ENCODE data around the gene PCDHGC4.

PCDHGC4 gene

GRCh38 chr5:141529873-141530272 is 45.0 kb downstream of the PCDHGC4 start:
- Histone ChIP-seq H3K4me1 (ENCODE audit: control insufficient read depth, insufficient read depth, low read depth, low read length) (peaks cover 14% of the 10 kb centered on the region), H3K23ac (ENCODE audit: low read length in 2 of 2) (no peak overlapping the region), H3K18ac (ENCODE audit: low read depth in 1 of 2, low read length in 2 of 2) (no peak overlapping the region), H3K4ac (ENCODE audit: low read depth in 1 of 2, low read length in 2 of 2) (no peak overlapping the region), H3K79me1 (replicated peaks; ENCODE audit: low read length, poor library complexity, severe bottlenecking) (peaks cover 6% of the 10 kb centered on the region), H3K27me3 (ENCODE audit: control insufficient read depth in 1 of 2, insufficient read depth in 1 of 2, low read length in 2 of 2) (no peaks in the 10 kb centered on the region), H3K27ac (ENCODE audit: low read length, poor library complexity, severe bottlenecking) (peak overlapping the region; percentile 54), H4K8ac (ENCODE audit: low read length) (no peak overlapping the region), H2BK15ac (ENCODE audit: low read depth, poor library complexity, severe bottlenecking) (no peak overlapping the region), H3K9me3 (ENCODE audit: control insufficient read depth, low read length) (no peaks in the 10 kb centered on the region), H2BK12ac (ENCODE audit: low read length in 2 of 2) (no peak overlapping the region), H3K4me2 (ENCODE audit: low read length, poor library complexity, severe bottlenecking) (no peak overlapping the region), H3K9ac (ENCODE audit: low read length) (peak overlapping the region; percentile 73), H3K4me3 (ENCODE audit: insufficient read depth in 1 of 2, low read depth in 1 of 2, low read length in 2 of 2) (no peak overlapping the region), H2BK5ac (ENCODE audit: low read depth, low read length, poor library complexity, severe bottlenecking) (no peak overlapping the region), H2AFZ (ENCODE audit: low read depth, low read length) (no peak overlapping the region), H2AK5ac (ENCODE audit: low read length, severe bottlenecking) (no peak overlapping the region), H4K91ac (ENCODE audit: low read length) (no peak overlapping the region), H3K36me3 (ENCODE audit: control insufficient read depth in 1 of 2, insufficient read depth in 2 of 2, low read depth in 1 of 2, low read length in 2 of 2) (peaks cover 14 to 37% of the 10 kb centered on the region in 2 experiments), H3K14ac (ENCODE audit: low read length in 2 of 2) (no peak overlapping the region), H2BK120ac (ENCODE audit: low read depth, low read length) (no peak overlapping the region)
- no peak for DNase-seq
- WGBS: 94% methylated on average over 7 of the region's 7 CpGs

GRCh38 chr5:141532726-141533125 is 47.9 kb downstream of the PCDHGC4 start:
- 100% methylated on average over 1 of the region's 1 CpG for WGBS
- H3K79me1 ChIP-seq (replicated peaks; ENCODE audit: low read length, poor library complexity, severe bottlenecking): peaks cover 6% of the 10 kb centered on the region

DNA sequence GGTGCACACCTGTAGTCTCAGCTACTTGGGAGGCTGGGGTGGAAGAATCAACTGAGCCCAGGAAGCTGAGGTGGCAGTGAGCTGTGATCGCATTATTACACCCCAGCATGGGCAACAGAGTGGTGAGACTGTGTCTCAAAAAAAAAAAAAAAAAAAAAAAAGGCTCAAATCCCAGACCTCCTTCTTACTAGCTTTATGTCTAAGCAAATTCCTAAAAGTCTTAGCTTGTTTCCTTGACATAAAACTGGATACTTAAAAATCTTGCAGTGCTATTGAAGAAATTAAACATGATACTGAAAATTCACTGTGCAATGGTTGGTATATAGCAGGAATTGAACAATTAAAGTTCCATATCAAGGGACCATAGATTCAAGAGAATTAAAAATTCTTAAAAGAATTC is 49.1 kb downstream of the PCDHGC4 start:
- peaks cover 6% of the 10 kb centered on the region for H3K4me1 ChIP-seq (ENCODE audit: control insufficient read depth, insufficient read depth, low read depth, low read length)
- 100% methylated on average over 1 of the region's 1 CpG for WGBS
- no peak overlapping the region for H2BK15ac ChIP-seq (ENCODE audit: low read depth, poor library complexity, severe bottlenecking)
- DNase-seq: peak; percentile 21
- H3K4ac ChIP-seq (ENCODE audit: low read depth in 1 of 2, low read length in 2 of 2): no peak overlapping the region
- H3K27me3 ChIP-seq (ENCODE audit: control insufficient read depth in 1 of 2, insufficient read depth in 1 of 2, low read length in 2 of 2): no peaks in the 10 kb centered on the region
- no peak overlapping the region for H3K14ac ChIP-seq (ENCODE audit: low read length in 2 of 2)
- H2AK5ac ChIP-seq (ENCODE audit: low read length, severe bottlenecking): no peak overlapping the region
- no peak overlapping the region for H2BK5ac ChIP-seq (ENCODE audit: low read depth, low read length, poor library complexity, severe bottlenecking)
- no peak overlapping the region for H4K91ac ChIP-seq (ENCODE audit: low read length)
- H2BK120ac ChIP-seq (ENCODE audit: low read depth, low read length): no peak overlapping the region
- H3K79me1 ChIP-seq (replicated peaks; ENCODE audit: low read length, poor library complexity, severe bottlenecking): peaks cover 5% of the 10 kb centered on the region
- no peak overlapping the region for H3K27ac ChIP-seq (ENCODE audit: low read length, poor library complexity, severe bottlenecking)
- no peak overlapping the region for H3K4me2 ChIP-seq (ENCODE audit: low read length, poor library complexity, severe bottlenecking)
- H3K36me3 ChIP-seq (ENCODE audit: control insufficient read depth in 1 of 2, insufficient read depth in 2 of 2, low read depth in 1 of 2, low read length in 2 of 2): peaks cover 5 to 14% of the 10 kb centered on the region in 2 experiments
- no peak overlapping the region for H3K4me3 ChIP-seq (ENCODE audit: insufficient read depth in 1 of 2, low read depth in 1 of 2, low read length in 2 of 2)
- H3K9me3 ChIP-seq (ENCODE audit: control insufficient read depth, low read length): no peaks in the 10 kb centered on the region
- no peak overlapping the region for H2AFZ ChIP-seq (ENCODE audit: low read depth, low read length)
- H3K18ac ChIP-seq (ENCODE audit: low read depth in 1 of 2, low read length in 2 of 2): no peak overlapping the region
- H2BK12ac ChIP-seq (ENCODE audit: low read length in 2 of 2): no peak overlapping the region
- no peak overlapping the region for H3K9ac ChIP-seq (ENCODE audit: low read length)
- no peak overlapping the region for H3K23ac ChIP-seq (ENCODE audit: low read length in 2 of 2)
- no peak overlapping the region for H4K8ac ChIP-seq (ENCODE audit: low read length)

More at GRCh38 chr5:141532726-141533125, 47.9 kb downstream of the PCDHGC4 start:
- Histone ChIP-seq H3K4me1 (ENCODE audit: control insufficient read depth, insufficient read depth, low read depth, low read length) (peaks cover 9% of the 10 kb centered on the region), H4K8ac (ENCODE audit: low read length) (no peak overlapping the region), H3K9me3 (ENCODE audit: control insufficient read depth, low read length) (no peaks in the 10 kb centered on the region), H2AFZ (ENCODE audit: low read depth, low read length) (no peak overlapping the region), H2AK5ac (ENCODE audit: low read length, severe bottlenecking) (no peak overlapping the region), H3K14ac (ENCODE audit: low read length in 2 of 2) (no peak overlapping the region), H3K23ac (ENCODE audit: low read length in 2 of 2) (no peak overlapping the region), H2BK120ac (ENCODE audit: low read depth, low read length) (no peak overlapping the region), H3K27ac (ENCODE audit: low read length, poor library complexity, severe bottlenecking) (no peak overlapping the region), H2BK5ac (ENCODE audit: low read depth, low read length, poor library complexity, severe bottlenecking) (no peak overlapping the region), H3K27me3 (ENCODE audit: control insufficient read depth in 1 of 2, insufficient read depth in 1 of 2, low read length in 2 of 2) (no peaks in the 10 kb centered on the region), H2BK15ac (ENCODE audit: low read depth, poor library complexity, severe bottlenecking) (no peak overlapping the region), H3K36me3 (ENCODE audit: control insufficient read depth in 1 of 2, insufficient read depth in 2 of 2, low read depth in 1 of 2, low read length in 2 of 2) (peaks cover 9 to 20% of the 10 kb centered on the region in 2 experiments), H3K4ac (ENCODE audit: low read depth in 1 of 2, low read length in 2 of 2) (no peak overlapping the region), H3K9ac (ENCODE audit: low read length) (no peak overlapping the region), H3K18ac (ENCODE audit: low read depth in 1 of 2, low read length in 2 of 2) (no peak overlapping the region), H2BK12ac (ENCODE audit: low read length in 2 of 2) (no peak overlapping the region), H3K4me2 (ENCODE audit: low read length, poor library complexity, severe bottlenecking) (no peak overlapping the region), H4K91ac (ENCODE audit: low read length) (no peak overlapping the region), H3K4me3 (ENCODE audit: insufficient read depth in 1 of 2, low read depth in 1 of 2, low read length in 2 of 2) (no peak overlapping the region)
- DNase-seq: no peak

DNA sequence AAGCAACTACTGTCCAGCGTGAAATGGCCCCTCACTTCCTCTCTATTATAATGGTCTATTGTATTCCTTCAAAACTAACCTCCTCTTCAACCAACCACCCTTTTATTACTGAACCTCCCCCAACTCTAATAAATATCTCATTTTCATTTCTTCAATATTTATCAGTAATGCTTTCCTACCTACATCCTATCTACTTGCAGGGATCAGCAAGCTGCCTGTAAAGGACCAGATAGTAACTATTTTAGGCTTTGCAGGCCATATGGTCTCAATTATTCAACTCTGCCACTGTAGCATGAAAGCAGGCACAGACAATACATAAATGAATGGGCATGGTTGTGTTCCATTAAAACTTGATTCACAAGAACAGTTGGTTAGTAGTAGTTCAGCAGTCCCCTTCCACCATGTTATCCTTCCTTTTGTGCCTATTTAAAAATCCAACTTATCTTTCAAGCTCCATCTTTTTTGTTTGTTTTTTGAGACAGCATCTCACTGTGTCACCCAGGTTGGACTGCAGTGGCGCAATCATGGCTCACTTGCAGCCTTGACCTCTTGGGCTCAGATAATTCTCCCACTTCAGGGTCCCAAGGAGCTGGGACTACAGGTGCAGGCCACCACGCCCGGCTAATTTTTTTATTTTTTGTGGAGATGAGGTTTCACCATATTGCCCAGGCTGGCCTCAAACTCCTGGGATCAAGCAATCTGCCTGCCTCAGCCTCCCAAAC is 49.8 kb downstream of the PCDHGC4 start:
- 95% methylated on average over 4 of the region's 4 CpGs for WGBS
- Histone ChIP-seq H3K18ac (ENCODE audit: low read depth in 1 of 2, low read length in 2 of 2) (no peak overlapping the region), H3K23ac (ENCODE audit: low read length in 2 of 2) (no peak overlapping the region), H3K4me3 (ENCODE audit: insufficient read depth in 1 of 2, low read depth in 1 of 2, low read length in 2 of 2) (no peak overlapping the region), H2BK120ac (ENCODE audit: low read depth, low read length) (no peak overlapping the region), H2AK5ac (ENCODE audit: low read length, severe bottlenecking) (no peak overlapping the region), H3K27ac (ENCODE audit: low read length, poor library complexity, severe bottlenecking) (no peak overlapping the region), H2BK15ac (ENCODE audit: low read depth, poor library complexity, severe bottlenecking) (no peak overlapping the region), H2BK5ac (ENCODE audit: low read depth, low read length, poor library complexity, severe bottlenecking) (no peak overlapping the region), H3K9ac (ENCODE audit: low read length) (no peak overlapping the region), H4K8ac (ENCODE audit: low read length) (no peak overlapping the region), H3K79me1 (replicated peaks; ENCODE audit: low read length, poor library complexity, severe bottlenecking) (peaks cover 5% of the 10 kb centered on the region), H3K4me2 (ENCODE audit: low read length, poor library complexity, severe bottlenecking) (no peak overlapping the region), H2AFZ (ENCODE audit: low read depth, low read length) (no peak overlapping the region), H3K14ac (ENCODE audit: low read length in 2 of 2) (no peak overlapping the region), H3K9me3 (ENCODE audit: control insufficient read depth, low read length) (no peaks in the 10 kb centered on the region), H3K36me3 (ENCODE audit: control insufficient read depth in 1 of 2, insufficient read depth in 2 of 2, low read depth in 1 of 2, low read length in 2 of 2) (peaks cover 2 to 14% of the 10 kb centered on the region in 2 experiments), H4K91ac (ENCODE audit: low read length) (no peak overlapping the region), H3K4ac (ENCODE audit: low read depth in 1 of 2, low read length in 2 of 2) (no peak overlapping the region), H3K27me3 (ENCODE audit: control insufficient read depth in 1 of 2, insufficient read depth in 1 of 2, low read length in 2 of 2) (no peaks in the 10 kb centered on the region), H2BK12ac (ENCODE audit: low read length in 2 of 2) (no peak overlapping the region), H3K4me1 (ENCODE audit: control insufficient read depth, insufficient read depth, low read depth, low read length) (peaks cover 4% of the 10 kb centered on the region)
- DNase-seq: no peak
